ENCODE measurements around the gene PRXL2B. TPM values are rescaled to one million over a fixed set of nuclear protein-coding genes. Genes with fewer than 3 reads are reported as not detected.

PRXL2B gene
- total and polyA plus RNA-seq, 10 of the 15 experiments (the other 5 are each of a cell fraction or from before 2014, with no cell fraction given), result 0.44 to 5.6 (median 4.0) TPM

DNA sequence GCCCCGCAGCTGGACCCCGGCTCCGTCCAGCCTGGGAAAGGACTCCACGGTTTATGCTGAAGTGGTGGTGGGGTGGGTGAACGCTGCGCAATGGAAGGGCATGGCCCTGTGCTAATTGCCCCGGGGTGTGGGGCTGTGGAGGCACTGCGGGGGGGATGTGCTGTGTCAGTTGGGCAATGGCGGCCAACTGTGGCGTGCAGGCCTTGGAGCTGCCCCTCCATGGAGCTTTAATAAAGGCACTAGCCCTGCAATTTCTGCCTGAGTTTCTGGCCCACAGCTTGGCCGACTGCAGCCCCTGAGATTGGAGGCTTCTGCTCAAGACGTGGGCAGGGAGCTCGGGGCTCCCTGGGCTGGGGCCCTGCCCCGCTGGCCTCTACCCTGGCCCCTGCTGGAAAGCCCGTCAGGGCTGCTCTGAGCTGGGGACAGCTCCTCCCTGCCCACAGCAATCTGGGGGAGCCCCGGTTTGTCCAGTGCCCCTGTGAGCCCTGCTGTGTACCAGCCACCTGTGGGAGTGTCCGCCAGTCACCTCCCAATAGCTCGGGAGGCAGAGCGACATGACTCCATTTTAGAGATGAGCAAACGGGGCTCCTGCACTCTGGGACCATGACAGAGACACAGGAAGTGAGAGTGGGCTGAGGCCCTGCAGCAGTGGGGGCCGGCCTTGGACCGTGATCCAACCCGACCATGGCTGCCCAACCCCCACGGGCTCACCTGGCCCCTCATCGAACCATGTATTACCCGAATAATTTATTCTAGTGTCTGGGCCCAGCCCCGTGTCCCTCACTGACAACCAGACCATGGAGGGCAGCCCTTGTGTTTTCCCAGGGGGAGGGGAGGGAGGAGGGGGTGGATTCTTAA, 39.1 kb upstream of the PRXL2B start (continued):
- TF ChIP-seq BHLHE40 (IDR thresholded peaks at IDR 0.05; ENCODE audit: borderline replicate concordance in 1 of 2, low read depth in 2 of 2, low read length in 1 of 2), result peak in 1 of 2 experiments; percentile 24; a peak in 1 of 4 replicates
- TF ChIP-seq RELA (IDR thresholded peaks at IDR 0.05; ENCODE audit: borderline replicate concordance, partially characterized antibody), result no peak
- no peak for TF ChIP-seq E2F8 (IDR thresholded peaks at IDR 0.05; ENCODE audit: low read depth, partially characterized antibody)
- no peak; the same call in 1 of the 2 replicates for TF ChIP-seq WRNIP1 (IDR thresholded peaks at IDR 0.05; ENCODE audit: borderline replicate concordance, low read depth, low read length)
- no peak for TF ChIP-seq KLF5 (IDR thresholded peaks at IDR 0.05; ENCODE audit: partially characterized antibody)
- TF ChIP-seq SUZ12 (IDR thresholded peaks at IDR 0.05; ENCODE audit: unreplicated experiment), result no peak
- no peak for TF ChIP-seq KDM1A (IDR thresholded peaks at IDR 0.05; ENCODE audit: borderline replicate concordance)
- TF ChIP-seq SMAD1 (IDR thresholded peaks at IDR 0.05; ENCODE audit: low read depth, partially characterized antibody), result no peak
- peak; percentile 75 for TF ChIP-seq POLR2A (IDR thresholded peaks at IDR 0.05; ENCODE audit: low read depth, low read length)
- no peak for TF ChIP-seq JUNB (IDR thresholded peaks at IDR 0.05)
- TF ChIP-seq CBFB (IDR thresholded peaks at IDR 0.05; ENCODE audit: low read depth), result no peak
- no peak for TF ChIP-seq STAT1 (conservative IDR thresholded peaks at IDR 0.05)
- TF ChIP-seq ZNF274 (IDR thresholded peaks at IDR 0.05; ENCODE audit: insufficient read depth, insufficient read length), result no peak
- no peak for TF ChIP-seq YBX1 (IDR thresholded peaks at IDR 0.05)
- TF ChIP-seq BRCA1 (IDR thresholded peaks at IDR 0.05; ENCODE audit: low read depth, low read length), result no peak
- no peak for TF ChIP-seq HCFC1 (IDR thresholded peaks at IDR 0.05; ENCODE audit: low read length)
- TF ChIP-seq CHD2 (IDR thresholded peaks at IDR 0.05; ENCODE audit: borderline replicate concordance, low read depth, low read length), result peak; percentile 57
- no peak for TF ChIP-seq ZZZ3 (IDR thresholded peaks at IDR 0.05; ENCODE audit: control insufficient read depth, insufficient read length, low read depth)
- no peak for TF ChIP-seq ZBTB11 (CRISPR knock-in tag; IDR thresholded peaks at IDR 0.05)
- 0 out of 2 replicates have a peak, but pooled peaks have one; percentile 22 for TF ChIP-seq HDGF (IDR thresholded peaks at IDR 0.05)
- no peak for TF ChIP-seq NFYA (IDR thresholded peaks at IDR 0.05; ENCODE audit: borderline replicate concordance, low read depth, low read length)
- peak; percentile 61; the same call in 1 of the 2 replicates for TF ChIP-seq BACH1 (IDR thresholded peaks at IDR 0.05; ENCODE audit: borderline replicate concordance)
- TF ChIP-seq TAF1 (IDR thresholded peaks at IDR 0.05; ENCODE audit: borderline replicate concordance, low read depth, low read length), result peak; percentile 72
- no peak for TF ChIP-seq NKRF (conservative IDR thresholded peaks at IDR 0.05)

Data from GM12878 (cell line).